Measurements from ENCODE around the gene GPR148.

Gene GPR148

GRCh38 chr2:130778781-130779180 is 49.9 kb downstream of the GPR148 start:
- no peak for DNase-seq

Measured in NCI-H2029 treated with DMSO at 0.1 percent for 48 hours (cell line).